Mucosa of descending colon (tissue), 3 donors: ENCODE data around the gene LATS2. TPM values are rescaled to one million over a fixed set of nuclear protein-coding genes. Genes with fewer than 3 reads are reported as not detected.

Experiments used
- ATAC-seq: fragments of 200-7000 bp; cut with Tn5 transposase; one replicate; pipeline ENCODE4 v1.9.1; 2020; ENCODE audit warnings: mild to moderate bottlenecking, moderate library complexity
- DNase-seq, 3 donors: peaks; one replicate each; pipeline ENCODE4 v3.0.0-alpha.2; 2020
- H3K36me3 ChIP-seq: fragments of 200-600 bp; one replicate; pipeline ENCODE4 v1.8.0; 2021; ENCODE audit warnings: low read depth, mild to moderate bottlenecking
- H3K4me1 ChIP-seq: fragments of 200-600 bp; one replicate; pipeline ENCODE4 v1.8.0; 2021; ENCODE audit warnings: low read depth, mild to moderate bottlenecking
- H3K4me3 ChIP-seq: fragments of 200-600 bp; one replicate; pipeline ENCODE4 v1.8.0; 2021; ENCODE audit warnings: mild to moderate bottlenecking
- H3K9me3 ChIP-seq: fragments of 200-600 bp; one replicate; pipeline ENCODE4 v1.8.0; 2021; ENCODE audit warnings: mild to moderate bottlenecking
- intact Hi-C, 2 donors: fragments of 100-400 bp; cut with DNase I in 1 of 2; cut with micrococcal nuclease in 1 of 2; formaldehyde crosslinking; loops; one replicate each; pipeline versions ENCODE4 v1.11.0 to v1.11.1; 2022; cut with DNase I, micrococcal nuclease
- total RNA-seq, 3 donors: library from RNA; stranded (reverse); fragmentation: NEBNext Ultra II Directional in 2 of 3; extraction: Animal tissue kit (Norgen Biotek cat#: 25700) in 2 of 3; gene quantifications; one replicate each; pipeline versions ENCODE4 v1.2.1 to v1.2.4, GENCODE V29; 2021 to 2023
- TF ChIP-seq, protein P1 (sequence below): fragments of 200-600 bp; IDR thresholded peaks from one replicate; pipeline ENCODE4 v1.8.0; 2022; ENCODE audit warnings: antibody characterized with exemption, mild to moderate bottlenecking
- donor health status: DM: no; HTN: no; CAD: no; lungs with moderate emphysema.
- donor health status: DM: no; HTN: no; CAD: no.
- donor health status: DM: no; HTN: yes; CAD: no.

Gene LATS2
- total RNA-seq, 3 donors from 2014 or later: 9.1 to 25.9 (median 10.3) TPM

DNA sequence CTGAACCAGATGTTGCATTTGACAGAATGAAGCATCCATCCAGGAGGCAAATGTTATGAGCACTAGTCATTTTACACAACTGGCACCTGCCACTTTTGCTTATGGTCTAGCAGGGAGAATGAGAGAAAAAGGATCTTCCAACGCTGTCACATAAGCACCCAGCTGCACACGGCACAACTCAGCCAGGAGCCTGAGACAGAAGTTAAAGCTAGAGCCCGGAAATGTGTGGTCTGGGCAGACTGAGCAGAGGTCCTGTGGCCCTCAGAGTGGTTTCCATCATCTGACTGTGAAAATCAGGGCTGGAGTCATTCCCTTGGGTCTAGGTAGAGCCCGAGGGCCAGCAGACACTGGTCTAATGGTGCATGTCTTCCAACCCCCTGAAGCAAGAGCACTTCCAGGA is 80.5 kb downstream of the LATS2 start:
- H3K4me1 ChIP-seq: no peaks in the 10 kb centered on the region
- no peaks in the 10 kb centered on the region for H3K9me3 ChIP-seq
- H3K4me3 ChIP-seq: no peak overlapping the region
- TF ChIP-seq, protein P1, sequence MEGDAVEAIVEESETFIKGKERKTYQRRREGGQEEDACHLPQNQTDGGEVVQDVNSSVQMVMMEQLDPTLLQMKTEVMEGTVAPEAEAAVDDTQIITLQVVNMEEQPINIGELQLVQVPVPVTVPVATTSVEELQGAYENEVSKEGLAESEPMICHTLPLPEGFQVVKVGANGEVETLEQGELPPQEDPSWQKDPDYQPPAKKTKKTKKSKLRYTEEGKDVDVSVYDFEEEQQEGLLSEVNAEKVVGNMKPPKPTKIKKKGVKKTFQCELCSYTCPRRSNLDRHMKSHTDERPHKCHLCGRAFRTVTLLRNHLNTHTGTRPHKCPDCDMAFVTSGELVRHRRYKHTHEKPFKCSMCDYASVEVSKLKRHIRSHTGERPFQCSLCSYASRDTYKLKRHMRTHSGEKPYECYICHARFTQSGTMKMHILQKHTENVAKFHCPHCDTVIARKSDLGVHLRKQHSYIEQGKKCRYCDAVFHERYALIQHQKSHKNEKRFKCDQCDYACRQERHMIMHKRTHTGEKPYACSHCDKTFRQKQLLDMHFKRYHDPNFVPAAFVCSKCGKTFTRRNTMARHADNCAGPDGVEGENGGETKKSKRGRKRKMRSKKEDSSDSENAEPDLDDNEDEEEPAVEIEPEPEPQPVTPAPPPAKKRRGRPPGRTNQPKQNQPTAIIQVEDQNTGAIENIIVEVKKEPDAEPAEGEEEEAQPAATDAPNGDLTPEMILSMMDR: no peak
- no peak for ATAC-seq
- DNase-seq: no peak
- H3K36me3 ChIP-seq: no peaks in the 10 kb centered on the region
- intact Hi-C loops: no loop called here

DNA sequence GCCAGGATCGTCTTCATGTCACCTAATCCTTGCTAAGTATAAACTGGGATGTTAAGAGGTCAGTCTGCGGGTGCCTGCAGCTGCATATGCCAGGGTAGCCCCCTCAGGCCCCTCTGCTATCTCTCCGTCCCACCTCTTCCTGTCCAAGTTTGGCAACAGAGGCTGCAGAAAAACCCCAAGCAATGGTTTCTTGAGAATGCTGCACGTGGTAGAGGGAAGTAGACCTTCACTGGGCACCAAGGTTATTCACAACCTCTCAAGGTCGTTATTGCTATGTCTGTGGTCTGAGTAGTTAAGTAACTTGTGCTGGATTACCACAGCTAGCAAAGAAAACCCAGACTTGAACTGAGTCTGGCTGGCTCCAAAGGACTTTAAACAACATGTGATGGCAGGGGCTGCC is 81.0 kb downstream of the LATS2 start:
- intact Hi-C loops: no loop called here
- H3K4me1 ChIP-seq: no peaks in the 10 kb centered on the region
- no peaks in the 10 kb centered on the region for H3K36me3 ChIP-seq
- ATAC-seq (no peak), DNase-seq (no peak)
- H3K9me3 ChIP-seq: no peaks in the 10 kb centered on the region
- TF ChIP-seq, protein P1: no peak
- no peak overlapping the region for H3K4me3 ChIP-seq

DNA sequence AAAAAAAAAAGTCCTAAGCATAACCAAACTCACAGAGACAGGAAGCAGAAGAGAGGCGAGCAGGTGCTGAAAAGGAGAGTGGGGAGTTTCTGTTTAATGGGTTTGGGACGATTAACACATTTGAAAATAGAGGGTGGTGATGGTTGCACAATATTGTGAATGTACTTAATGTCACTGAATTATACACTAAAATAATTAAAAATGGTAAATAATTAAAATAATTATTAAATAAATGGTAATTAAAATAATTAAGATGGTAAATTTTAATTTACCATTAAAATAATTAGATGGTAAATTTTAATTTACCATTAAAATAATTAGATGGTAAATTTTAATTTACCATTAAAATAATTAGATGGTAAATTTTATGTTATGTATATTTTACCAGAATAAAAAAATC is 84.0 kb downstream of the LATS2 start:
- ATAC-seq (no peak), DNase-seq (no peak)
- intact Hi-C loops: no loop called here
- Histone ChIP-seq H3K9me3 (no peaks in the 10 kb centered on the region), H3K4me3 (no peak overlapping the region), H3K36me3 (no peaks in the 10 kb centered on the region), H3K4me1 (no peaks in the 10 kb centered on the region)
- TF ChIP-seq, protein P1: no peak

DNA sequence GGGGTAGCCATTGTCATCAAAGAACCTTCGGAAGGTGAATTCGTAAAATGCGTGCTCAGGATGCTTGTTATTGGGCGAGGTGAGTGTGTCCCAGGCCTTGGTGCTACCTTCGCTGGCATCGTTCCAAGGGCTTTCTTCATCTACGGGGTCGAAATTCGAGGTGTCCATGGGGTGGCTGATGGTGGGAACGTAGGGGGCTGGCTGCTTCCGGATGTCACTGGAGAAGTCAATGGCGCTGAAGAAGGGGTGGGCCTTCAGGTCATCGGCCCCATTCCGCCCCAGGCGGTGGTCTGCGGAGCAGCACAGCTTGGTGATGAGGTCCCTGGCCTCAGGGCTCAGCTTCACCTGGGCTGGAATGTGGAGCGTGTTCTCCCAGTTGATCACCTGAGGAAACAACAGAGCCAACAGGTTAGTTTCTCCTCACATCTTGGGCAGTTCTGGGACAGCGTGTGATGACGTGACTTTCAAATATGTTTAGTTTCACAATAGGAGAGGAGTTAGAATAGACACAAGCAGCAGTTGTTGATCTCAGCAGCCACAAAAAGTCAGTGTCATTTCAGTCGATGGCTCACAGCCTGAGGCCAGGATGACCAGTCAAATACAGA is 86.3 kb downstream of the LATS2 start:
- Histone ChIP-seq H3K36me3 (no peaks in the 10 kb centered on the region), H3K4me3 (no peak overlapping the region), H3K4me1 (no peaks in the 10 kb centered on the region), H3K9me3 (no peaks in the 10 kb centered on the region)
- ATAC-seq (no peak), DNase-seq (no peak)
- intact Hi-C loops: no loop called here
- TF ChIP-seq, protein P1: no peak

DNA sequence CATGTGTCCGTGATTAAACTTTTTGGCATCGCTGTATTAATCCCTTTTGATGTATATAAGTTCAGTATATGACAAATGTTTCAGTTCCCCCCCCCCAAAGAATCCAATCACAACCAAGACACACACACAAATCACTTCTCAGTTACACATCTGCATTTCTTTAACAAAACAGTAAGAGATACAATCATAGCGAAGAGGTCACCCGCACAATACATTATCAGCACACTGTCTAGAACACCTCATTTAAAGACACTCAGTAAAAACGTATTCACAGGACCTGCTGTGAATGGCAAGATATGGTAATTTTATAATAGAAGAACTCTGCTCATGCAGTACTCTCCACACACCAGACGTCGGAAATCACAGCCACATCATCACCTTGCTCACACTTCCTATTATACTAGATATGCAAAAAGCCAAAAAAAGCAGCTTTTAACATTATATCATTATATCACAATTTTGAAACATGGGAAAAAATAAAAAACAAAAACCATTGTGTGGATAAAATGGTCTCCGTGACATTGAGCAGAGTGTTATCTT is 87.4 kb downstream of the LATS2 start:
- H3K4me1 ChIP-seq: no peaks in the 10 kb centered on the region
- no peak for DNase-seq
- TF ChIP-seq, protein P1: no peak
- no peak for ATAC-seq
- intact Hi-C loops: no loop called here
- no peaks in the 10 kb centered on the region for H3K9me3 ChIP-seq
- no peak overlapping the region for H3K4me3 ChIP-seq
- H3K36me3 ChIP-seq: no peaks in the 10 kb centered on the region
